ENCODE data around the gene HMG20B. TPM values are rescaled to one million over a fixed set of nuclear protein-coding genes. Genes with fewer than 3 reads are reported as not detected.

The HMG20B gene
- polyA plus RNA-seq, 3 donors = 67.6 to 94.6 (median 91.9) TPM

DNA sequence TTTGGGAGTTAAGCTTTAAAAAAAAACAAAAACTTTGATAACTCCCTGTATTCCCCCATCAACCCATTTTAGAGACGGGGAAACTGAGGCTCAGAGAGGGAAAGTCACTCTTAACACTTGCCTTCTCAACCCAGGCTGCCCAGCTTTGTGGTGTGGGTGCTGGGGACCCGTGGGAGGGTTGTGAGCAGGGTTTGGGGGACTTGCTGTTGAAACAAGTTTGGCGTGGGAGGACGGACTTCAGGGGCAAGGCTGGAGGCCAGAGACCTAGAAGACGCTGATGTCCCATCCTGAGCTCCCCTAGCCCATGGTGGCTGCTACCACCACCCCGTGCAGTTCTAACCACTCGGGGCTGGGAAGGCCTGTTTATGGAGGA is 54.6 kb downstream of the HMG20B start:
- DNase-seq (ENCODE audit: extremely low read depth in 1 of 11, low read depth in 9 of 11, low spot score in 4 of 11) = no peak

Other genes starting within 250 kb of the HMG20B start
- 10 to 100 TPM; 19.6 to 30.0 (median 28.3) TPM for gene NFIC, start 206.4 kb upstream of the HMG20B start, polyA plus RNA-seq (ENCODE audit: insufficient read length in 3 of 3)
- gene SMIM24, start 92.4 kb upstream of the HMG20B start, polyA plus RNA-seq (ENCODE audit: insufficient read length in 3 of 3) = 100 to 1,000 TPM; 440 to 614 (median 522) TPM
- under 1 TPM in 2 of 3 donors, not detected in 1; 0.22 to 0.74 TPM for gene SMIM44, start 89.5 kb upstream of the HMG20B start, polyA plus RNA-seq (ENCODE audit: insufficient read length in 3 of 3)
- 10 to 100 TPM in 1 of 3 donors, 1 to 10 TPM in 2; 5.4 to 11.8 (median 9.6) TPM for gene DOHH, start 72.3 kb upstream of the HMG20B start, polyA plus RNA-seq (ENCODE audit: insufficient read length in 3 of 3)
- gene FZR1, start 66.6 kb upstream of the HMG20B start, polyA plus RNA-seq (ENCODE audit: insufficient read length in 3 of 3) = 10 to 100 TPM; 41.8 to 65.0 (median 55.1) TPM
- gene TEKTIP1, start 33.8 kb upstream of the HMG20B start, polyA plus RNA-seq (ENCODE audit: insufficient read length in 3 of 3) = 10 to 100 TPM in 1 of 3 donors, 1 to 10 TPM in 2; 3.3 to 10.7 (median 6.5) TPM
- 10 to 100 TPM; 44.0 to 93.7 (median 60.7) TPM for gene MFSD12, start 15.4 kb upstream of the HMG20B start, polyA plus RNA-seq (ENCODE audit: insufficient read length in 3 of 3)
- 1 to 10 TPM; 3.1 to 3.8 (median 3.6) TPM for gene GIPC3, start 12.5 kb downstream of the HMG20B start, polyA plus RNA-seq (ENCODE audit: insufficient read length in 3 of 3)
- gene TBXA2R, start 33.9 kb downstream of the HMG20B start, polyA plus RNA-seq (ENCODE audit: insufficient read length in 3 of 3) = 1 to 10 TPM; 2.2 to 4.2 (median 3.5) TPM
- 10 to 100 TPM; 17.5 to 30.8 (median 28.9) TPM for gene CACTIN, start 53.8 kb downstream of the HMG20B start, polyA plus RNA-seq (ENCODE audit: insufficient read length in 3 of 3)
- 10 to 100 TPM; 19.7 to 30.2 (median 28.9) TPM for gene PIP5K1C, start 127.5 kb downstream of the HMG20B start, polyA plus RNA-seq (ENCODE audit: insufficient read length in 3 of 3)
- gene TJP3, start 135.4 kb downstream of the HMG20B start, polyA plus RNA-seq (ENCODE audit: insufficient read length in 3 of 3) = 10 to 100 TPM in 2 of 3 donors, 1 to 10 TPM in 1; 8.3 to 14.8 (median 11.1) TPM
- gene APBA3, start 188.7 kb downstream of the HMG20B start, polyA plus RNA-seq (ENCODE audit: insufficient read length in 3 of 3) = 10 to 100 TPM; 11.7 to 21.0 (median 18.5) TPM
- 10 to 100 TPM; 26.4 to 46.6 (median 42.0) TPM for gene MRPL54, start 189.7 kb downstream of the HMG20B start, polyA plus RNA-seq (ENCODE audit: insufficient read length in 3 of 3)
- gene RAX2, start 199.3 kb downstream of the HMG20B start, polyA plus RNA-seq (ENCODE audit: insufficient read length in 3 of 3) = not detected
- gene MATK, start 213.4 kb downstream of the HMG20B start, polyA plus RNA-seq (ENCODE audit: insufficient read length in 3 of 3) = 1 to 10 TPM in 1 of 3 donors, under 1 TPM in 2; 0.88 to 1.9 (median 0.90) TPM